HG02623 (cell line): ENCODE measurements around the gene DDX39B.
"Not testable (repeated sequence)": the region's sequence is repeated elsewhere in the genome, so short reads cannot be mapped to it uniquely, and the experiment has no call there.

Source experiments
- ATAC-seq: cut with Tn5 transposase; IDR thresholded peaks from one replicate; pipeline ENCODE4 v1.9.1; 2021; ENCODE audit warnings: moderate library complexity; ENCODE audit not compliant: unreplicated experiment

Gene DDX39B

DNA sequence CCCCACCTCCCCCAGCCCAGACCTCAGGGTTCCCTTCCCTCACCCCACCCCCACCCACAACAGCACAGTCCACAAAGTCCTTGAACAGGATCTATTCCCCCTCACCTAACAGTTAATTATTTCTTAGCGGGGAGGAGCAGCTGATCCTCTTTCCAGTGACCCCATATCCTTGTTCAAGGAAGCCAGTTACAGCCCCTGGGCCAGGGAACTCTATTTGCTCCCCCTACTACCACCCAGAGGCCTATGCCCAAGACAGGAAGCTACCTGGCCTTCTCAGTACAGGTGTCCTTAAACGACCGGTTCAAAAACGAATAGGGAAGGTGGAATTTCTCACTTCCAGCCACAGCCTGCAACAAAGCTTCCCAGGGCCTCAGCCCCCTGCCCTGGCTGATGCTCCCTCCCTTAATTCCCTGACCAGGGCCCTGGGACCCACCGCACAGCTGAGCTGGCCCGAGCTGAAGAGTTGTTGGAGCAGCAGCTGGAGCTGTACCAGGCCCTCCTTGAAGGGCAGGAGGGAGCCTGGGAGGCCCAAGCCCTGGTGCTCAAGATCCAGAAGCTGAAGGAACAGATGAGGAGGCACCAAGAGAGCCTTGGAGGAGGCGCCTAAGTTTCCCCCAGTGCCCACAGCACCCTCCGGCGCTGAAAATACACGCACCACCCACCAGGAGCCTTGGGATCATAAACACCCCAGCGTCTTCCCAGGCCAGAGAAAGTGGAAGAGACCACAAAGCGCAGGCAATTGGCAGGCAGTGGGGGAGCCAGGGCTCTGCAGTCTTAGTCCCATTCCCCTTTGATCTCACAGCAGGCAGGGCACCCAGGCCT, 12.3 kb downstream of the DDX39B start:
- no peak for ATAC-seq

DNA sequence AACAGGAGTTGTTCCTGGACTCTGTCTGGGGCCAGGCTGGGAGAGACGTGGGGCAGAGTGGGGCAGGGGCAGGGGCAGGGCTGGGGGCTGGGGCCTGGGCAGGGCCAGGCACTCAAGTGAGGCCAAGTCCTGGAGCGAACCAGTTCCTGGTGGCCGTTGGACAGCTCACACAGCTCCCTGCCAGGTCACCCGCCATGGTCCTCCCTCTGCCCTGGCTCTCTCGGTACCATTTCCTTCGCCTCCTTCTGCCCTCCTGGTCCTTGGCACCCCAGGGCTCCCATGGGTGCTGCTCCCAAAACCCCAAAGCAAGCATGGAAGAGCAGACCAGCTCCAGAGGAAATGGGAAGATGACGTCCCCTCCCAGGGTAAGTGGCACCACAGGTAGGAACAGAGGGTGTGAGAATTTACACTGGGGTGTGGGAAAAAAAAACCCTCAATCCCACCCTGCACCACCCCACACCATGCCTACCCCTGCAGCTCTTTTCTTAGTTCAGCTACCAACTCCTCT, 12.9 kb downstream of the DDX39B start, which contains the start of gene MCCD1:
MCCD1 (plus strand) TSS at position 142 of the 508 bp plus-strand sequence; CDS start at position 195, 53 bp downstream.
- ATAC-seq, result no peak

DNA sequence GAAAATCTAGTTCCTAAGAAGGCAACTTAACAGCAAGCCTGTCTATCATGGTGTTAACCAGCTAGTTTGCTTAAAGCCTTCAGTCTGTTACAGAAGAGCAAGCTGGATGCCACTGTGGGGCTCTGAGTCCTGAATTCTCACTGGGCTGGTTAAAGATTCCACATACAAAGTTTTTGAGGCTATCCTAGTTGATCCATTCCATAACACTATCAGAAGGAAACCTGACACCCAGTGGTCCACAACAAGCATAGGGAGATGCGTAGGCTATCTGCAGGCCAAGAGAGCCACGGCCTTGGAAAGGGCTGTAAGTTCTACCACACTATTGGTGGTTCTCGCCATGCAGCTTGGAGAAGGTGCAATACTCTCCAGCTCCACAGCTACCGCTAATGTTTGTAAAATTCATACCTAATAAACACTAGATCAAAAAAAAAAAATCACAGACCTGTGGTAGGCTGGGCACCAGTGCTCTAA, 13.5 kb downstream of the DDX39B start:
- no peak for ATAC-seq

DNA sequence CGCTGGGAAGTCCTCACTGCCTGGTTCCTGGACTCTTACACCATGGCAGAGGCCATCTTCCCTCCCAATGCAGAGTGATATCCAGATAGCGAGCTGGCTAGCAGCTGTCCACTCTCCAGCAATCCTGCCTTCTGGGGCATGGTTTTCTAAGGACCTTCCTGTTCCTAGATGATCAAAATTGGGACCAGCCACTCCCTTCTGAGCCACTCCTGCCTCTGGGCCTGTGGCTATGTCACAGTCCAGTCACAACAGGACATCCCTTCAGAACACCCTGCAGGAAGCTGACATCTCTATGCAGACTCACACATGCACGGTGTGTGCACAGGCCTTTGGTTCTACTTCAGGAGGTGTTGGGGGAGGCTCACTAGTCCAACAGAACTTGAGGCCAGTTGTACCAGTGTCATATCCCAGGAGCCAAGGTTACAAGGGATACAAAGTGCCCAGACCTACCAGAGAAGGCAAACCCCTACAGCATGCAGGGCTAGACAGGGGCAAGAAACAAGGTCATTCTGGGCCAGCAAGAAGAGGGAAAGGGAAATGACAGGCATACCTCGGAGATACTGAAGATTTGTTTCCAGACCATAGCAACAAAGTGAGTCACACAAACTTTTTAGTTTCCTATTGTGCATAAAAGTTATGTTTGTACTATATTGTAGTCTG, 15.7 kb downstream of the DDX39B start:
- no peak for ATAC-seq

DNA sequence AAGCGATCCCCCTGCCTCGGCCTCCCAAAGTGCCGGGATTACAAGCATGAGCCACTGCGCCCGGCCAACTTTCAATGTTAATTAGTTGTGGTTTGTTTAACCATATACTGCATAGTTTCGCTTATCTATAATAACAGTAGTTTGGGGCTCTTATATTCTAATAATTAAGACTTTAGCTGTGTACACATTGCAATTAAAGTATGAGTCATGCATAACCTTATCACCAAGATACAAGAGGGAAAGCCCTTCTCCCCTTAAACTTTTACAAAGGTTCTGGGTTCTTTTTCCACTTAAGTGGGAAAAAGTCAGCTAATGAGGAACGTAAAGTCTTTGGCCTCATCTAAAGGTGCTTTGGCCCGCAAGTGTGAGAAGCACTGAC, 16.3 kb downstream of the DDX39B start:
- ATAC-seq, result no peak

DNA sequence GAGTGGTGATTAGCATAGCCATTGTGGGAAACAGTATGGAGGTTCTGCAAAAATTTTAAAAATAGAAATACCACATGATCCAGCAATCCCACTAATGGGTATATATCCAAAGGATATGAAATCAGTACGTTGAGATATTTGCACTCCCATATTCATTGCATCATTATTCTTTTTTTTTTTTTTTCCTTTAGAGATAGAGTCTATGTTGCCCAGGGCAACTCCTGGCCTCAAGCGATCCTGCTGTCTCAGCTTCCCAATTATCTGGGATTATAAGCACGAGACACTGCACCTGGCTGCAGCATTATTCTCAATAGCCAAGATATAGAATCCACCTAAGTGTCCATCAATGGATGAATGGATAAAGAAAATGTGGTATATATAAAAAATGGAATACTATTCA, 20.0 kb downstream of the DDX39B start:
- no peak for ATAC-seq

DNA sequence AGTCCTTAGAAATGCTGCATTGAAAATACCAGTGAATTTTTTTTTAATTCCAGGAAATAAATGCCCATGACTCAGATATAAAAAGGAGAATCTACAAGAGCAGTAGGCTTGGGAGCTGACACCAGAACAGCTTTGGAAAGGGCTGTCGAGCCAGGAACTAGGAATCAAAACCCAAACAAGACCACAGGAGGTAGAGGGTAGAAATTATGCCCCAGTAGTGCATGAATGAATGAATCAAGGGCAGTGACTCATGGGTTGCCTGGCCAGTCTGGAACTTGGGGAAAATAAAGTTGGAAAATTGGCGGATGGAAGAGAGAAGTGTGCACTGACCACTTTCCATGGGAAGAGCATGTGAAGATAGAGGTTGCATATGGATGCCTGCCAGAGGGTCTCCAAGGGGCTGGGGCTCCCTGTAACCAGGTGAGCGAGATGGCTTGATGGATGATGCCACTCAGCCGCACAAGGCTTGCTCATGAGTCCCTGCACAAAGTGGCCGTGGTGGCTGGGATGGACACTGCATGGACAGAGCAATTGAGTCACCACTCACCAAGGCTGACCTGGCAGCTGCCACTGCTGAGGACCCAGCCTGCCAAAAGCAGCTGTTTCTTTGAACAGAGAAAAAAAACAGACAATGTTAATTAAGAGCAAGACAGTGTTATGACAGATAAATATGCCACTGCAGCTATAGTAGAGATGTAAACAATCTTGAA, 28.2 kb downstream of the DDX39B start:
- ATAC-seq, result no peak

DNA sequence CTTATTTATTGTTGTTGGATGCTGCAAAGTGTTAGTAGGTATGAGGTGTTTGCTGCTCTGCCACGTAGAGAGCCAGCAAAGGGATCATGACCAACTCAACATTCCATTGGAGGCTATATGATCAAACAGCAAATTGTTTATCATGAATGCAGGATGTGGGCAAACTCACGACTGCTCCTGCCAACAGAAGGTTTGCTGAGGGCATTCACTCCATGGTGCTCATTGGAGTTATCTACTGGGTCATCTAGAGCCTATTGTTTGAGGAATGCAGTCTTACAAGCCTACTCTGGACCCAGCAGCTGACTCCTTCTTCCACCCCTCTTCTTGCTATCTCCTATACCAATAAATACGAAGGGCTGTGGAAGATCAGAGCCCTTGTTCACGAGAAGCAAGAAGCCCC, 31.8 kb downstream of the DDX39B start:
- ATAC-seq, result no peak

DNA sequence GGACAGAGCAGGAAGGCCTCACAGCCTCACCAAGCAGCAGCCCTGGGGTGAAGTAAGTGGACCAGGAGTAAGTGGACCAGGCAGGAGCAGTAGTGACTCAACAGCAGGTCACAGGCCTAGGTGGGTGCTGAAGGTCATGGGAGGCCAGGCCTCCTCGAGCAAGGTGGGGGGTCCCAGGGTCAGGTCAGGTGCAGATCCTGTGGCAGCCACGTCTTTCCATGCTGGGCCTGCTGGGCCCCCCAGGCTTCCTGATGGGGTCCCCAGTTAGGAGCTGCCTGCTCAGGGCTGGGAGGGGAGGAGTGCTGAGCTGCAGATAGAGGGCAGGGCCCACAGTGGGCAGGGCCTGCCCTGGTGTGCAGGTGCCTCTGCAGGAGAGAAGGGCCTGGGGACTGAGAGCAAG, 32.8 kb downstream of the DDX39B start:
- ATAC-seq, result not testable (repeated sequence)

DNA sequence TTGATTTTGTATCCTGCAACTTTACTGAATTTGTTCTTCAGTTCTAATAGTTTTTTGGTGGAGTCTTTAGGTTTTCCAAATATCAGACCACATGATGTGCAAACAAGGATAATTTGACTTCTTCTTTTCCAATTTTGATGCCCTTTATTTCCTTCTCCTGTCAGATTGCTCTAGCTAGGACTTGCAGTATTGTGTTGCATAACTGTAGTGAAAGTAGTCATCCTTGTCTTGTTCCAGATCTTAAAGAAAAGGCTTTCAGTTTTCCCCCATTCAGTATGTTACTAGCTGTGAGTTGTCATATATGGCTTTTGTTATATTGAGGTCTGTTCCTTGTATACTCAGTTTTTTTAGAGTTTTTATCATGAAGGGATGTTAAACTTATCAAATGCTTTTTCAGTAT, 39.2 kb downstream of the DDX39B start:
- no peak for ATAC-seq

DNA sequence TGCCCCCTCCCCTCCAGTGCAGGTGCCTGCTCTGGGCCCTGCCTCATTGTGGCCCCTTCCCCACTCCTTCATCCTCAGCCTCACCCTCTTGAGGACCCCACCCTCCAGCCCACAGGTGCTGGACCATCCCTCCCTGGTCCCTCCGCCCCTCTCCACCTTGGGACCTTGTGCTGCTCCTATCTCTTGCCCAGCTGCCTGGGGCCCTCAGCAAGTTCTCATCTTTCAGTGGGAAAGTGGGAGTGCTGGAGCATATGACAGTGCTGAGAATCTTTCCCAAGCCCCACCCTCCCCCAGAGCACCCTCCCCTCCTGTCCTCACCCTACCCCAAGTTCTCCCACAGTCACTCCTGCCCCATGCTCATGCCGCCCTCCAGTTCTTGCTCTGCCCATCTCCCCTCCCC, 42.2 kb downstream of the DDX39B start:
- ATAC-seq, result not testable (repeated sequence)

DNA sequence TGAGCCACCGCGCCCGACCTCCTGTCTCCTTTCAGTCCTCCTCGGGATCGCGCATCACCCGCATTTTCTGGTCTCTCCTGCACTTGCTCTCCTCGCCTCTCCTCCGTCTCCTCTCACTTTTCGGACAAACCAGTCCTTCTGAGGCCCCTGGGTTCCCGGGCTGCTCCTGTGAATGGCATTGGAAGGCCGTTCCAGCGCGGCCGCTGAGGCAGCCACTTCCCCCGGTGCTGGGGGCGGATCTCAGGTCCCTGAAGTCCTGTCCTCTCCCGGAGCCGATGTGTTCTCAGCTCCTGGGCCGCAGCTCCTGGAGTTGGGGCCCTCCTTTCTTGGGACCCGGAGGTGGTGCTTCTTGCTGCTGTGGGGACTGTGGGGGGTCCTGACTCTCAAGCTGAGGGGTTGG, 43.1 kb downstream of the DDX39B start:
- ATAC-seq, result no peak

DNA sequence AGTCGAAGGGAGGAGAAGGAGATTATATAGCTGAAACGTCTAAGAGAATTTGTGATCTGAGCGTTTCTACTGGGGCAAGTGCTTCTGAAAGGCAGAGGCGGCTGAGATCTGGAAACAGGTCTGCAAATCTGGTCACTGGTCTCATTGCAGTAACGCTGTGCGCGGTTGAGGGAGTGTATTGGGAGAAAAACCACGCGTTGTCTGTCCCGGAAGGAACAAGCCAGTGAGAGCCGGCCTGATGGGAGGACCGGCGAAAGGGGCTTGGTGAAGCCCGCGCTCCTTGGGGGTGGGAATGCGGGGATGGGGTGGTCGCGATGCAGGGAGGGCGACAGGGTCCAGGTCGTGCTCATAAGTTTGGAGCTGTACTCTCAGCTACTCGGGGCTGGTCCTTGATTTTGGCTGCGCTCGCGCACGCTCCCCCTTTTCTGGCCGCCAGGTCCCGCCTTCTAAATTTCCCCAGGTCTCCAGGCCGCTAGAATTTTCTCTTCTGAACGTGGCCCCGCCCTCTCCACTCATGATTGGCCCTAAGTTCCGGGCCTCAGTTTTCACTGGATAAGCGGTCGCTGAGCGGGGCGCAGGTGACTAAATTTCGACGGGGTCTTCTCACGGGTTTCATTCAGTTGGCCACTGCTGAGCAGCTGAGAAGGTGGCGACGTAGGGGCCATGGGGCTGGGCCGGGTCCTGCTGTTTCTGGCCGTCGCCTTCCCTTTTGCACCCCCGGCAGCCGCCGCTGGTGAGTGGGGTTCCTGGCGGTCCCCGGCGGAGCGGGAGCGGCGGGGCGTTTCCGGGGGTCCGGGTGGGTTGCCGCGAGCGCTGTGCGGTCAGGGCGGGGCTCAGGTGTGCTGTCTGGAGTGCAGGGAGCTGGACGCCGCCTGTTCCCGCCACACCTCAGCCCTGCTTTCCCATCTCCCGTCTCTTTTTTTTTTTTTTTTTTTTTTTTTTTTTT, 44.0 kb downstream of the DDX39B start, which contains the start of gene MICB:
MICB (plus strand) TSS at position 615 of the 946 bp plus-strand sequence; CDS start at position 664, 49 bp downstream.
- ATAC-seq, result no peak

DNA sequence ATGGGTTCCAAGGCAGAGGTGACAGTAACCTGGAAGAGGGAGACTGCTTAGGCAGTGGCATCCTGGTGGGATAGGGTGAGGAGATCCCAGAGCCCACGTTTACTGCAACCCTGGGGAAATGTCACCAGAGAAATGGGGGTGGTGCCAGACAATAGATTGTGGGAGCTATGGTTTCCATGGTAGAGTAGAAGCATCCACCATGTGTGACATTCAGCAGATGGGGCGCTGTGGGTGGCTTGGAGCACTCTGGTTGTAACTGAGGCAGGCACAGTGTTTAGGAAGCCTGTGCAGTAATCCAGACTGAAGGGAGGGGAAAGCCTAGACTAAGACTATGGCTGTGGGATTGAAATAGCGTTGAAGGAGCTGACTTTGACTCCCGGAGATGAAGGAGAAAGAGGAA, 45.0 kb downstream of the DDX39B start:
- not testable (repeated sequence) for ATAC-seq

DNA sequence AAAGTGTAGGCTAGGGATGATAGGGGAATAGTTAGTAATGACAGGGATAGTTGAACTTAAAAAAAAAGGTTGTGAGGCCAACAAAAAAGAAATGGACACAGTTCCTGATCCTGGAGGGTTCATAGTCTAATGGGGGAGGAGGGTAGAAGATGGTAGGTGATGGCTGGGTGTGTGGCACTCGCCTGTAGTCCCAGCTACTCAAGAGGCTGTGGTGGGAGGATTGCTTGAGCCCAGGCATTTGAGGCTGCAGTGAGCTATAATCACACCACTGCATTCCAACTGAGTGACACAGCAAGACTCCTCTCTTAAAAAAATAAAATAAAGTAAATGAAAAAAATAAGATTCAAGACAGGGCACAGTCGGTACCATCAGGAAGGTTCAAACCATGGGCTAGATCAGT, 46.2 kb downstream of the DDX39B start:
- ATAC-seq, result no peak

DNA sequence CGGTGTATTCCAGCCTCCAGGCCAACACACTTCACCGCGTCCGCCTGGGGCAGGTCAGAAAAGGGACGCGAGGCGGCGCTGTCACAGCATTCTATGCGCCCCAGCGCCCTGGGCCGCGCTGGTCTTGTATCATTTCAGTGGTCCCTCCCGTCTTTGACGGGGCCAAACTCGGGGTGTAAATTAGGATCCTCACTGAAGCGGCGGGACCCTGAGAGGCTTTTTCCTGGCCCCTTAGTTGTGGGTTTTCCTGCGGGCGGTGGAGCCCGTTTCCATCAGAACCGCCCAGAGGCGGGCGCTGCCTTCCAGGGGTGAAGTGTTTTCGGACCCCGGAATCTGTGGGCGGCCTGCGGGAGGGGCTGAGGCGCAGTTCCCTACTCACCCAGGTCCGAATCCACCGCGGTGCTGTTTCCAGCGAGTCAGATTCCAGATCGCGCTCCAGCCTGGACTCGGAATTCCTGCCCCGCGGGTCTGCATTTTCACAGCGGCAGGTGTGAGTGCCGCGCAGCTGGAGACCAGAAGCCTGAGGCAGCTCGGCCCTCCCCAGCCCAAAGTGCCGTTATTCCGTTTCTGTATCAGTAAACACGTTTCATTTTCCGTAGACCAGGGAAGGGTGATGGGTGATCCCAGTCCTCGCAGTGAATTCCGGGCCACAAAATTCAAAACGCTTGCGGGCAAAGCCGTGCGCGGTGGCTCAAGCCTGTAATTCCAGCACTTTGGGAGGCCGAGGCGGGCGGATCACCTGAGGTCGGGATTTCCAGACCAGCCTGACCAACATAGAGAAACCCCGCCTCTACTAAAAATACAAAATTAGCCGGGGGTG, 47.7 kb downstream of the DDX39B start:
- no peak for ATAC-seq

DNA sequence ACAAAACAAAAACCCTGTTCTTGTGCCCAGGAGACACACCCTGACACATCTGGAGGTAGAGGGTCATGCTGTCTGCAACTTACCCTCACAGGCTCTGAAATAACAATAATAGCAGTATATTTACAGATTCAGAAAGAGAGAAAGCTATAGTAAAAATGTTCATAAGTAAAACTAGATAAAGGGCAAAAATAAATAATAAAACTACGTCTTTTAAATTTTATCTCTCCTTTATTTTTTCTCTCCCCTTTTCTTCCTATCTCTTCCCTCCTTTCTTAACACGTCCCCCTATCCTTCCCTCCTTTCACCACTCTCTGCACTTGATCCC, 48.3 kb downstream of the DDX39B start:
- not testable (repeated sequence) for ATAC-seq

DNA sequence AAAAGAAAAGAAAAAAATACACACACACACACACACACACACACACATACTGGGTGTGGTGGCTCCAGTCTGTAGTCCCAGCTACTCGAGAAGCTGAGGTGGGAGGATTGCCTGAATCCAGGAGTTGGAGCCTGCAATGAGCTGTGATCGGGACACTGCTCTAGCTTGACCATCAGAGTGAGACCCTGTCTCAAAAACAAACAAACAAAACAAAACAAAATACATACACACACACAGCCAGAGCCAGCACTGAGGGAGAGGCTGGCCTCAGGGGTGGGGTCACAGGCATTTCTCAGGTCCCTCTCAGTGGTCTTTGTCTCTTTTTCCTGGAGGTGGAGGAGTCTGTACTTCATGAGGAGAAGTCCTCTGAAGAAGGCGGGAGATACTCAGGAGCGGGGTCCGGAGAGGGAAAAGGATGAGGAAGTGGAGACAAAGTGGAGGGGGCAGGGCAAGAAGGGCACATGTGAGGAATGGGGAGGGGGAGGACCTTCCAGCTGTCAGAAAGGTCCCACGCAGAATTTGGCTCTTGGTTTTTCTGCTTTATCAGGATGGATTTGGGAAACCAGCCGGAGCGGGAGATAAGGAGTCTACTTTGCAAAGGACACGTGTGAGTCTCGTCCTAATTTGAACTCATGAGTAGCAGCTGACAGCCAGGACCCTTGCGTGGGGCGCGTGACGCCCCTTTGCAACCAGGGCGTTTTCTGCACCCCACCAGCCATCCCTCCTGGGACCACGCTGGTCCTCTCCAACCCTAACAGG, 51.5 kb downstream of the DDX39B start:
- ATAC-seq, result no peak

DNA sequence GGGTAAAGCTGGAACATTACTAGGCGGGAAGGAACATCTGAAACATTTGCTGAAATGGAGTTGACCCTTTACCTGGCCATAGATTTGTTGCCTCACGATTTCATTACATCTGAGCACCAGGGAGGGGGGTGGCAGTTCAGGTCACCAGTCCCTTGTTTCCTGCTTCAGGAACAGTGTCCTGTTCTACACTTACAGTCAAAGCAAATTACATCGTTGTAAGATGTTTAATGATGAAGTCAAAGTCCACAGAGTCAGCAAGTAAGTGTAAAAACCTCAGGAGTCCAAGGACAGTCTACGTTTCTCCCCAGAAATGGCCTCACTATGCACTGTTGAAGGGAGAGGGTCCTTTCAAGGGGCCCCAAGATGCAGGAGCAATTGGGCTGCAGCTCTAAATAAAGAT, 52.7 kb downstream of the DDX39B start:
- no peak for ATAC-seq
